Measurements from ENCODE around the gene ZDHHC4. TPM values are rescaled to one million over a fixed set of nuclear protein-coding genes. Genes with fewer than 3 reads are reported as not detected.

ZDHHC4 gene
- total and polyA plus RNA-seq, 10 of the 15 experiments (the other 5 are each of a cell fraction or from before 2014, with no cell fraction given), result 30.6 to 74.3 (median 35.8) TPM

DNA sequence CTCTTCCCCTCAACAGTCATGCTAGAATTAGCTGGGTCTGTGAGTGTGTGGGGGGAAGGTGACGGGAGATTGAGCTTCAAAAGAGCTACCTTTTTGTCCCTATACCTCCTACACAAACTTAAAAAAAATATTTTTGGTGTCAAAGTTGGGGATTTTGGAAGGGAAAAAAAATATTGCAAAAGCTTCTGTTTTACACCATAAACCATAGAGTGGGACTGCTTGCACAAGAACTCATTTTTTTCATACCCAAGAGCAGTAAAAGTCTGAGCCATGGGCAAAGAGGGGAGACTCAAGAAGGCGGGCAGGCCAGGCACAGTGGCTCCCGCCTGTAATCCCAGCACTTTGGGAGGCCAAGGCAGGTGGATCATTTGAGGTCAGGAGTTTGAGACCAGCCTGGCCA is 9.4 kb upstream of the ZDHHC4 start (continued):
- TF ChIP-seq, protein P1, sequence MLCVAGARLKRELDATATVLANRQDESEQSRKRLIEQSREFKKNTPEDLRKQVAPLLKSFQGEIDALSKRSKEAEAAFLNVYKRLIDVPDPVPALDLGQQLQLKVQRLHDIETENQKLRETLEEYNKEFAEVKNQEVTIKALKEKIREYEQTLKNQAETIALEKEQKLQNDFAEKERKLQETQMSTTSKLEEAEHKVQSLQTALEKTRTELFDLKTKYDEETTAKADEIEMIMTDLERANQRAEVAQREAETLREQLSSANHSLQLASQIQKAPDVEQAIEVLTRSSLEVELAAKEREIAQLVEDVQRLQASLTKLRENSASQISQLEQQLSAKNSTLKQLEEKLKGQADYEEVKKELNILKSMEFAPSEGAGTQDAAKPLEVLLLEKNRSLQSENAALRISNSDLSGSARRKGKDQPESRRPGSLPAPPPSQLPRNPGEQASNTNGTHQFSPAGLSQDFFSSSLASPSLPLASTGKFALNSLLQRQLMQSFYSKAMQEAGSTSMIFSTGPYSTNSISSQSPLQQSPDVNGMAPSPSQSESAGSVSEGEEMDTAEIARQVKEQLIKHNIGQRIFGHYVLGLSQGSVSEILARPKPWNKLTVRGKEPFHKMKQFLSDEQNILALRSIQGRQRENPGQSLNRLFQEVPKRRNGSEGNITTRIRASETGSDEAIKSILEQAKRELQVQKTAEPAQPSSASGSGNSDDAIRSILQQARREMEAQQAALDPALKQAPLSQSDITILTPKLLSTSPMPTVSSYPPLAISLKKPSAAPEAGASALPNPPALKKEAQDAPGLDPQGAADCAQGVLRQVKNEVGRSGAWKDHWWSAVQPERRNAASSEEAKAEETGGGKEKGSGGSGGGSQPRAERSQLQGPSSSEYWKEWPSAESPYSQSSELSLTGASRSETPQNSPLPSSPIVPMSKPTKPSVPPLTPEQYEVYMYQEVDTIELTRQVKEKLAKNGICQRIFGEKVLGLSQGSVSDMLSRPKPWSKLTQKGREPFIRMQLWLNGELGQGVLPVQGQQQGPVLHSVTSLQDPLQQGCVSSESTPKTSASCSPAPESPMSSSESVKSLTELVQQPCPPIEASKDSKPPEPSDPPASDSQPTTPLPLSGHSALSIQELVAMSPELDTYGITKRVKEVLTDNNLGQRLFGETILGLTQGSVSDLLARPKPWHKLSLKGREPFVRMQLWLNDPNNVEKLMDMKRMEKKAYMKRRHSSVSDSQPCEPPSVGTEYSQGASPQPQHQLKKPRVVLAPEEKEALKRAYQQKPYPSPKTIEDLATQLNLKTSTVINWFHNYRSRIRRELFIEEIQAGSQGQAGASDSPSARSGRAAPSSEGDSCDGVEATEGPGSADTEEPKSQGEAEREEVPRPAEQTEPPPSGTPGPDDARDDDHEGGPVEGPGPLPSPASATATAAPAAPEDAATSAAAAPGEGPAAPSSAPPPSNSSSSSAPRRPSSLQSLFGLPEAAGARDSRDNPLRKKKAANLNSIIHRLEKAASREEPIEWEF (IDR thresholded peaks at IDR 0.05; ENCODE audit: insufficient replicate concordance, low read depth, low read length), result no peak

GRCh38 chr7:6571160-6571779 is 6.0 kb upstream of the ZDHHC4 start:
- Histone ChIP-seq H3K27ac (ENCODE audit: control insufficient read depth, insufficient read depth) (no peak overlapping the region), H4K20me1 (ENCODE audit: control insufficient read depth, insufficient read depth) (no peaks in the 10 kb centered on the region), H2AFZ (ENCODE audit: control insufficient read depth, low read depth, low read length) (no peak overlapping the region), H3K36me3 (ENCODE audit: control insufficient read depth in 2 of 2, insufficient read depth in 2 of 2, low read length in 1 of 2) (no peaks in the 10 kb centered on the region), H3K4me3 (no peak overlapping the region), H3K27me3 (replicated peaks in 1 of 2; ENCODE audit: control insufficient read depth in 2 of 2, insufficient read depth in 2 of 2, low read length in 1 of 2) (no peaks in the 10 kb centered on the region), H3K4me2 (ENCODE audit: control insufficient read depth, insufficient read depth) (no peak overlapping the region), H3K9ac (ENCODE audit: control insufficient read depth, insufficient read depth, low read length) (no peak overlapping the region), H3K4me1 (ENCODE audit: control insufficient read depth, insufficient read depth, low read length) (0 out of 2 replicates have a peak, but pooled peaks cover 3% of the 10 kb centered on the region), H3K9me3 (replicated peaks; ENCODE audit: control insufficient read depth, insufficient read depth, low read length) (no peaks in the 10 kb centered on the region), H3K79me2 (ENCODE audit: control insufficient read depth, insufficient read depth, low read length) (no peaks in the 10 kb centered on the region)
- RAD21 ChIA-PET (ENCODE audit: unreplicated experiment), result no interaction called here
- CTCF ChIA-PET, result interaction anchor here (1.6 to 2.2 kb wide), 2 partner anchors 10 to 55 kb away, joined by 4 to 9 read pairs; no protein-coding TSS in a partner anchor
- in situ Hi-C loops (cut with MboI) (no loop called here), intact Hi-C loops (cut with micrococcal nuclease; ENCODE audit: unreplicated experiment) (loop anchor here (5.0 kb wide), 1 partner anchor 54 kb away; no protein-coding TSS in a partner anchor)
- no TSS peak for BruUV-seq (replicated peaks)
- ATAC-seq (peak; percentile 53; the same call in 2 of the 3 replicates), DNase-seq (ENCODE audit: low read depth, low spot score) (no peak), FAIRE-seq (no peak)
- WGBS (ENCODE audit: insufficient coverage, insufficient replicate concordance, low lambda C conversion rate, missing lambda C conversion rate), result 28% methylated on average over 7 of the region's 7 CpGs
- POLR2A ChIA-PET, result interaction anchor here (0.6 kb wide), 1 partner anchor 323 kb away, joined by 5 read pairs; no protein-coding TSS in a partner anchor
- SMC1A ChIA-PET (ENCODE audit: uncharacterized antibody, unreplicated experiment), result no interaction called here
- TF ChIP-seq MEF2B (IDR thresholded peaks at IDR 0.05; ENCODE audit: partially characterized antibody, poor library complexity, severe bottlenecking) (no peak), IKZF1 (conservative IDR thresholded peaks at IDR 0.05) (no peak), NR2F1 (conservative IDR thresholded peaks at IDR 0.05) (no peak), IKZF2 (IDR thresholded peaks at IDR 0.05) (no peak), WRNIP1 (IDR thresholded peaks at IDR 0.05; ENCODE audit: borderline replicate concordance, low read depth, low read length) (no peak), ZSCAN29 (IDR thresholded peaks at IDR 0.05) (no peak), BMI1 (IDR thresholded peaks at IDR 0.05; ENCODE audit: borderline replicate concordance) (no peak), NR2C1 (IDR thresholded peaks at IDR 0.05) (no peak)
- TF ChIP-seq, protein P2, sequence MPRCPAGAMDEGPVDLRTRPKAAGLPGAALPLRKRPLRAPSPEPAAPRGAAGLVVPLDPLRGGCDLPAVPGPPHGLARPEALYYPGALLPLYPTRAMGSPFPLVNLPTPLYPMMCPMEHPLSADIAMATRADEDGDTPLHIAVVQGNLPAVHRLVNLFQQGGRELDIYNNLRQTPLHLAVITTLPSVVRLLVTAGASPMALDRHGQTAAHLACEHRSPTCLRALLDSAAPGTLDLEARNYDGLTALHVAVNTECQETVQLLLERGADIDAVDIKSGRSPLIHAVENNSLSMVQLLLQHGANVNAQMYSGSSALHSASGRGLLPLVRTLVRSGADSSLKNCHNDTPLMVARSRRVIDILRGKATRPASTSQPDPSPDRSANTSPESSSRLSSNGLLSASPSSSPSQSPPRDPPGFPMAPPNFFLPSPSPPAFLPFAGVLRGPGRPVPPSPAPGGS (IDR thresholded peaks at IDR 0.05; ENCODE audit: borderline replicate concordance, insufficient read depth, low read depth, low read length, poor library complexity, severe bottlenecking), result peak; percentile 82
